Vagina (tissue), 2 donors: ENCODE results near the gene PLA2G12A. TPM values are rescaled to one million over a fixed set of nuclear protein-coding genes. Genes with fewer than 3 reads are reported as not detected.
"Not testable (repeated sequence)": the region's sequence is repeated elsewhere in the genome, so short reads cannot be mapped to it uniquely, and the experiment has no call there.

ENCODE experiments used
- DNase-seq, 2 donors: peaks; one replicate each; pipeline ENCODE4 v3.0.0-alpha.2; 2017; ENCODE audit errors: extremely low spot score in 2 of 2
- H3K27ac ChIP-seq: fragments of 200-600 bp; sonication (generic); one replicate; pipeline ENCODE4 v1.5.1; 2019
- H3K27me3 ChIP-seq: fragments of 200-600 bp; sonication (generic); one replicate; pipeline ENCODE4 v1.5.1; 2019
- H3K36me3 ChIP-seq, 2 donors: fragments of 200-600 bp; sonication (generic); one replicate each; pipeline ENCODE4 v1.5.1; 2017 to 2019
- H3K4me1 ChIP-seq: fragments of 200-600 bp; sonication (generic); one replicate; pipeline ENCODE4 v1.5.1; 2019
- H3K4me3 ChIP-seq, 2 donors: fragments of 200-600 bp; sonication (generic); 1 replicate in 1 of 2; 2 replicates in 1 of 2; pipeline ENCODE4 v1.5.1; 2016 to 2019
- H3K9me3 ChIP-seq: fragments of 200-600 bp; sonication (generic); one replicate; pipeline ENCODE4 v1.5.1; 2019
- POLR2A ChIP-seq, 2 donors: fragments of 450-650 bp; IDR thresholded peaks; one replicate each; pipeline ENCODE4 v1.6.1; 2017; ENCODE audit warnings: antibody characterized with exemption in 2 of 2, mild to moderate bottlenecking in 2 of 2, moderate library complexity in 2 of 2
- POLR2AphosphoS5 ChIP-seq, 2 donors: sonication (generic); formaldehyde crosslinking; IDR thresholded peaks; one replicate each; pipeline ENCODE4 v1.9.0; 2017; ENCODE audit warnings: antibody characterized with exemption in 2 of 2, mild to moderate bottlenecking in 2 of 2, low read depth in 1 of 2; ENCODE audit not compliant: insufficient read depth in 1 of 2
- intact Hi-C: fragments of 100-400 bp; cut with DNase I; formaldehyde crosslinking; loops from one replicate; pipeline ENCODE4 v1.15.1; 2023
- total RNA-seq: library from RNA; depleted of rRNA; stranded (reverse); fragments of >200 nt; gene quantifications from one replicate; pipeline ENCODE4 v1.2.3, GENCODE V29; 2016
- TF ChIP-seq, protein P1 (sequence below), 3 experiments: fragments of 450-650 bp in 2 of 3; fragments of 200-600 bp in 1 of 3; sonication (generic) in 1 of 3; IDR thresholded peaks; one replicate each; pipeline ENCODE4 v1.5.1; 2017 to 2019; ENCODE audit warnings: antibody characterized with exemption in 3 of 3, mild to moderate bottlenecking in 2 of 3, moderate library complexity in 2 of 3

The PLA2G12A gene
- total RNA-seq, 1 donor from 2014 or later, result 16.9 TPM

DNA sequence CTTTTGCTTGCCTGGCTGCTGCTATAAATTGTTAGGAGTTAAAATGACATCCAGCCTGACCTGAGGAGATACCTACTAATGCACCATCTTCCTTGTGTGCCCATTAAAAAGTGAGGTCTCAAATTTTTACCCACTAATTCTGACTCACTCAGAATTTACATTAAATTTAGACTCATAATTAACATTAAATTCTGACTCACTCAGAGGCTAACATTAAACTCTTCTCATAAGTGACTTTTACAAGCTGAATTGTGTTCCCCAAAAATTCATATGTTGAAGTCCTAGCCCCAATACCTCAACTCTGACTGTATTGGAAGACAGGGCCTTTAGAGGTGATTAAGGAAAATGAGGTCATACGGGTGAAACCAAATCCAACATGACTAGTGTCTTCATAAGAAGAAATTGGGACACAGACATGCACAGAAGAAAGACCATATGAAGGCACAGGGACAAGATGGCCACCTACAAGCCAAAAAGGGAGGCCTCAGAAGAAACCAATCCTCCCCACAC, 38.4 kb downstream of the PLA2G12A start:
- Histone ChIP-seq H3K27me3 (no peaks in the 10 kb centered on the region), H3K36me3 (peaks cover 3 to 25% of the 10 kb centered on the region in 2 donors), H3K4me1 (no peaks in the 10 kb centered on the region), H3K9me3 (no peaks in the 10 kb centered on the region), H3K4me3 (no peak overlapping the region), H3K27ac (no peak overlapping the region)
- intact Hi-C loops, result no loop called here
- TF ChIP-seq POLR2A (IDR thresholded peaks at IDR 0.05), result no peak
- TF ChIP-seq, protein P1, sequence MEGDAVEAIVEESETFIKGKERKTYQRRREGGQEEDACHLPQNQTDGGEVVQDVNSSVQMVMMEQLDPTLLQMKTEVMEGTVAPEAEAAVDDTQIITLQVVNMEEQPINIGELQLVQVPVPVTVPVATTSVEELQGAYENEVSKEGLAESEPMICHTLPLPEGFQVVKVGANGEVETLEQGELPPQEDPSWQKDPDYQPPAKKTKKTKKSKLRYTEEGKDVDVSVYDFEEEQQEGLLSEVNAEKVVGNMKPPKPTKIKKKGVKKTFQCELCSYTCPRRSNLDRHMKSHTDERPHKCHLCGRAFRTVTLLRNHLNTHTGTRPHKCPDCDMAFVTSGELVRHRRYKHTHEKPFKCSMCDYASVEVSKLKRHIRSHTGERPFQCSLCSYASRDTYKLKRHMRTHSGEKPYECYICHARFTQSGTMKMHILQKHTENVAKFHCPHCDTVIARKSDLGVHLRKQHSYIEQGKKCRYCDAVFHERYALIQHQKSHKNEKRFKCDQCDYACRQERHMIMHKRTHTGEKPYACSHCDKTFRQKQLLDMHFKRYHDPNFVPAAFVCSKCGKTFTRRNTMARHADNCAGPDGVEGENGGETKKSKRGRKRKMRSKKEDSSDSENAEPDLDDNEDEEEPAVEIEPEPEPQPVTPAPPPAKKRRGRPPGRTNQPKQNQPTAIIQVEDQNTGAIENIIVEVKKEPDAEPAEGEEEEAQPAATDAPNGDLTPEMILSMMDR (IDR thresholded peaks at IDR 0.05), result no peak
- TF ChIP-seq POLR2AphosphoS5 (IDR thresholded peaks at IDR 0.05; ENCODE audit: insufficient read depth in 1 of 2, low read depth in 1 of 2), result no peak
- no peak for DNase-seq

- Histone ChIP-seq H3K27me3 (no peaks in the 10 kb centered on the region), H3K36me3 (peaks cover 3 to 26% of the 10 kb centered on the region in 2 donors), H3K9me3 (no peaks in the 10 kb centered on the region), H3K4me1 (no peaks in the 10 kb centered on the region), H3K4me3 (no peak overlapping the region), H3K27ac (no peak overlapping the region)
- no peak for TF ChIP-seq POLR2A (IDR thresholded peaks at IDR 0.05)
- TF ChIP-seq POLR2AphosphoS5 (IDR thresholded peaks at IDR 0.05; ENCODE audit: insufficient read depth in 1 of 2, low read depth in 1 of 2), result no peak
- TF ChIP-seq, protein P1 (IDR thresholded peaks at IDR 0.05), result no peak
- DNase-seq, result no peak
- intact Hi-C loops, result no loop called here
These were observed 39.0 kb downstream of the PLA2G12A start for GRCh38 chr4:109690690-109691410.

DNA sequence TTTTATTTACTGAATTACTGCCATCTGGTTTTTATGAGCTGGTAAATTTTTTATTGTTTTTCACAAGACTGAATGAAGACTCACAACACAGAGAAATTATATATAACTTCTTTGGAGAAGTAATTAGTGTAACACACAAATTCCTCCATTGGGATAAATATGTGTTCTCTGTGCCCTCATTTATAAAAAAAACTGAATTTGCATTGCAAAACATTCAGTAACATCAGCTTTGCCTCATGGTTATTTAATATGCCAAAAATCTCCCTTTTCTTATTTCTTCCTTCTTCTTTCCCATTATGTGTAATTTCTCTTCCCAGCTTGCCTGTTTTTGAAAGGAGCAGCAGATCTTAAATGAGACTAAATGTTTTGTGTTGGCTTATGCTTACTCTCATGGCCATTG, 45.1 kb downstream of the PLA2G12A start:
- TF ChIP-seq, protein P1 (IDR thresholded peaks at IDR 0.05), result no peak
- TF ChIP-seq POLR2A (IDR thresholded peaks at IDR 0.05) (no peak), POLR2AphosphoS5 (IDR thresholded peaks at IDR 0.05; ENCODE audit: insufficient read depth in 1 of 2, low read depth in 1 of 2) (no peak)

DNA sequence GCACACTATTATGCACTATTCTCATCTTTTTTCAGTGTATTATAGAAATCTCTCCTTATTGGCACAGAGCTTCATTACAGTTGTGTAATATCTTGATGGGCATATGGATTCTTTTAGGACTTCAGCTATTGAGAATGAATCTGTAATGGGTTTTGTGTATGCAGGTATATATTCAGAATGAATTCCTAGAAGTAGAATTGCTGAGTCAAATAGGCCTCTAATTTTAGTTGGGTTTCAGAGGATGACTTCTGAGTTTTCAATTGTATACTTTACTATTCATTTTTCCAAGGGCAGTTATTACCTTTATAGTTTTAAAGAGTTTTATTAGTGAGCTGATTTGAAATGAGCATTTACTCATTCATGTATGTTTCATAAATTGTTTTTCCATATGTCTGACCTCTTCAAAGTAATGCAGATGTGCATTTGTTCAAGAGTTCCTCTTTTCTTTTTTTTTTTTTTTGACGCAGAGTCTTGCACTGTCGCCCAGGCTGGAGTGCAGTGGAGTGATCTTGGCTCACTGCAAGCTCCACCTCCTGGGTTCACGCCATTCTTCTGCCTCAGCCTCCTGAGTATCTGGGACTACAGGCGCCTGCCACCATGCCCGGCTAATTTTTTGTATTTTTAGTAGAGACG, 46.1 kb downstream of the PLA2G12A start:
- Histone ChIP-seq H3K27me3 (no peaks in the 10 kb centered on the region), H3K4me1 (no peaks in the 10 kb centered on the region), H3K4me3 (no peak overlapping the region), H3K9me3 (no peaks in the 10 kb centered on the region), H3K36me3 (peaks cover 0 to 8% of the 10 kb centered on the region in 2 donors), H3K27ac (no peak overlapping the region)
- intact Hi-C loops, result no loop called here
- DNase-seq, result no peak
- no peak for TF ChIP-seq POLR2AphosphoS5 (IDR thresholded peaks at IDR 0.05; ENCODE audit: insufficient read depth in 1 of 2, low read depth in 1 of 2)
- no peak for TF ChIP-seq POLR2A (IDR thresholded peaks at IDR 0.05)
- TF ChIP-seq, protein P1 (IDR thresholded peaks at IDR 0.05), result no peak

More for the DNA sequence above, 45.1 kb downstream of the PLA2G12A start:
- Histone ChIP-seq H3K4me3 (no peak overlapping the region), H3K9me3 (no peaks in the 10 kb centered on the region), H3K36me3 (peaks cover 0 to 8% of the 10 kb centered on the region in 2 donors), H3K27ac (no peak overlapping the region), H3K27me3 (no peaks in the 10 kb centered on the region), H3K4me1 (no peaks in the 10 kb centered on the region)
- intact Hi-C loops, result no loop called here
- DNase-seq, result no peak

GRCh38 chr4:109682875-109683274, 47.0 kb downstream of the PLA2G12A start:
- no peak overlapping the region for H3K27ac ChIP-seq
- no peak for TF ChIP-seq POLR2AphosphoS5 (IDR thresholded peaks at IDR 0.05; ENCODE audit: insufficient read depth in 1 of 2, low read depth in 1 of 2)
- no peak for TF ChIP-seq POLR2A (IDR thresholded peaks at IDR 0.05)
- TF ChIP-seq, protein P1 (IDR thresholded peaks at IDR 0.05), result no peak
- H3K36me3 ChIP-seq, result peaks cover 0 to 8% of the 10 kb centered on the region in 2 donors
- intact Hi-C loops, result no loop called here
- no peaks in the 10 kb centered on the region for H3K9me3 ChIP-seq
- no peaks in the 10 kb centered on the region for H3K4me1 ChIP-seq
- DNase-seq, result no peak
- H3K4me3 ChIP-seq, result no peak overlapping the region
- no peaks in the 10 kb centered on the region for H3K27me3 ChIP-seq

- H3K27me3 ChIP-seq, DNase-seq, intact Hi-C loops, H3K36me3 ChIP-seq, H3K4me1 ChIP-seq, H3K4me3 ChIP-seq, H3K9me3 ChIP-seq, H3K27ac ChIP-seq: not testable (repeated sequence)
These were observed 50.9 kb downstream of the PLA2G12A start for GRCh38 chr4:109678925-109679324.

- H3K4me1 ChIP-seq, H3K36me3 ChIP-seq, H3K27ac ChIP-seq, H3K27me3 ChIP-seq, H3K9me3 ChIP-seq, DNase-seq, H3K4me3 ChIP-seq, intact Hi-C loops: not testable (repeated sequence)
These were observed 51.4 kb downstream of the PLA2G12A start for GRCh38 chr4:109678472-109678871.
